Right lobe of liver (tissue), 6 donors: ENCODE measurements around the gene MROH7. TPM values are rescaled to one million over a fixed set of nuclear protein-coding genes. Genes with fewer than 3 reads are reported as not detected.

Experiments
- ATAC-seq, 4 donors: fragments of 200-7000 bp; cut with Tn5 transposase; one replicate each; pipeline ENCODE4 v1.9.1; 2020; ENCODE audit warnings: mild to moderate bottlenecking in 4 of 4, moderate library complexity in 4 of 4
- DNase-seq, 3 donors: peaks; one replicate each; pipeline ENCODE4 v3.0.0-alpha.2; 2020
- H3K27ac ChIP-seq, 3 donors: fragments of 200-600 bp; one replicate each; pipeline ENCODE4 v1.8.0; 2022
- H3K27me3 ChIP-seq, 2 donors: fragments of 200-600 bp; one replicate each; pipeline ENCODE4 v1.8.0; 2022
- H3K36me3 ChIP-seq, 4 donors: fragments of 200-600 bp; sonication (generic) in 1 of 4; one replicate each; pipeline versions ENCODE4 v1.5.1 to v1.8.0; 2017 to 2022; ENCODE audit warnings: control low read depth in 1 of 4
- H3K4me1 ChIP-seq, 4 donors: fragments of 200-600 bp; sonication (generic) in 1 of 4; one replicate each; pipeline versions ENCODE4 v1.5.1 to v1.8.0; 2017 to 2022; ENCODE audit warnings: control low read depth in 1 of 4
- H3K4me3 ChIP-seq, 3 donors: fragments of 200-600 bp; one replicate each; pipeline ENCODE4 v1.8.0; 2022
- H3K9me3 ChIP-seq, 4 donors: fragments of 200-600 bp; sonication (generic) in 1 of 4; one replicate each; pipeline versions ENCODE4 v1.5.1 to v1.8.0; 2017 to 2022; ENCODE audit warnings: control low read depth in 1 of 4
- CTCF ChIP-seq, 4 donors: fragments of 200-600 bp in 3 of 4; fragments of 450-650 bp in 1 of 4; IDR thresholded peaks; one replicate each; pipeline versions ENCODE4 v1.5.1 to v1.8.0; 2016 to 2022; ENCODE audit warnings: antibody characterized with exemption in 4 of 4, mild to moderate bottlenecking in 2 of 4
- POLR2A ChIP-seq: fragments of 450-650 bp; IDR thresholded peaks from one replicate; pipeline ENCODE4 v1.6.1; 2017; ENCODE audit warnings: antibody characterized with exemption, mild to moderate bottlenecking
- WGBS: methylation state at CpG from one replicate; pipeline ENCODE4 v1.1.6; 2018; ENCODE audit warnings: low coverage, low lambda C conversion rate; ENCODE audit not compliant: insufficient coverage; ENCODE audit errors: missing lambda C conversion rate; 5-methylcytosine and 5-hydroxymethylcytosine counted together
- intact Hi-C, 2 donors: fragments of 100-400 bp; cut with DNase I; formaldehyde crosslinking; loops; one replicate each; pipeline versions ENCODE4 v1.11.2 to v1.14.1; 2022
- total RNA-seq, 6 experiments: library from RNA; depleted of rRNA in 2 of 6; stranded (reverse); fragments of >200 nt in 2 of 6; fragmentation: NEBNext Ultra II Directional in 3 of 6; extraction: Animal tissue kit (Norgen Biotek cat#: 25700) in 3 of 6; gene quantifications; one replicate each; pipeline versions ENCODE4 v1.1.0 to v1.2.4, GENCODE V29; 2016 to 2023
- donor health status: DM: no; HTN: yes; CAD: no.
- donor health status: DM: no; HTN: no; CAD: no.
- donor health status: DM: no; HTN: no; CAD: no.
- donor health status: DM: no; HTN: yes; CAD: no.
- donor health status: DM: no; HTN: yes; CAD: no.

MROH7 gene
- total RNA-seq, 6 experiments from 2014 or later: 0.37 to 3.1 (median 1.2) TPM

- intact Hi-C loops: no loop called here
- no peaks in the 10 kb centered on the region for H3K9me3 ChIP-seq
- no peak for ATAC-seq
- no peaks in the 10 kb centered on the region for H3K36me3 ChIP-seq
- no peak overlapping the region for H3K4me3 ChIP-seq
- 100% methylated on average over 2 of the region's 9 CpGs for WGBS
- H3K27me3 ChIP-seq: no peaks in the 10 kb centered on the region
- DNase-seq: no peak
- H3K27ac ChIP-seq: no peak overlapping the region
- H3K4me1 ChIP-seq: no peaks in the 10 kb centered on the region
- TF ChIP-seq POLR2A (no peak), CTCF (IDR thresholded peaks at IDR 0.05) (no peak)
These were observed 32.9 kb upstream of the MROH7 start for GRCh38 chr1:54608566-54609230.

- H3K27me3 ChIP-seq: no peaks in the 10 kb centered on the region
- TF ChIP-seq POLR2A: no peak
- no peak for TF ChIP-seq CTCF (IDR thresholded peaks at IDR 0.05)
- 85% methylated on average over 4 of the region's 16 CpGs for WGBS
- no peaks in the 10 kb centered on the region for H3K9me3 ChIP-seq
- no peak overlapping the region for H3K4me3 ChIP-seq
- intact Hi-C loops: no loop called here
- DNase-seq: no peak
- no peaks in the 10 kb centered on the region for H3K36me3 ChIP-seq
- no peaks in the 10 kb centered on the region for H3K4me1 ChIP-seq
- no peak for ATAC-seq
- H3K27ac ChIP-seq: no peak overlapping the region
These were observed 32.2 kb upstream of the MROH7 start for GRCh38 chr1:54609301-54609921.

- WGBS: 100% methylated on average over 1 of the region's 6 CpGs
- intact Hi-C loops: no loop called here
These were observed 31.5 kb upstream of the MROH7 start for GRCh38 chr1:54610048-54610447.

More at GRCh38 chr1:54610048-54610447, 31.5 kb upstream of the MROH7 start:
- TF ChIP-seq CTCF (IDR thresholded peaks at IDR 0.05) (no peak), POLR2A (no peak)
- H3K4me1 ChIP-seq: no peaks in the 10 kb centered on the region
- H3K4me3 ChIP-seq: no peak overlapping the region
- H3K36me3 ChIP-seq: no peaks in the 10 kb centered on the region
- H3K27ac ChIP-seq: no peak overlapping the region
- no peaks in the 10 kb centered on the region for H3K9me3 ChIP-seq
- no peak for DNase-seq
- no peaks in the 10 kb centered on the region for H3K27me3 ChIP-seq
- no peak for ATAC-seq
